Stimulated activated CD8-positive, alpha-beta memory T cell treated with anti-CD3 and anti-CD28 coated beads, Interleukin-12 subunit alpha, Interleukin-12 subunit beta, amount 100 ng/mL, for 24 hours (primary cell): ENCODE measurements around the gene PCA3.

Experiments
- DNase-seq: peaks from one replicate; pipeline ENCODE4 v3.0.0-alpha.2; 2020; ENCODE audit errors: extremely low read depth

Gene PCA3

GRCh38 chr9:76827296-76828080, 63.2 kb downstream of the PCA3 start:
- DNase-seq: no peak

DNA sequence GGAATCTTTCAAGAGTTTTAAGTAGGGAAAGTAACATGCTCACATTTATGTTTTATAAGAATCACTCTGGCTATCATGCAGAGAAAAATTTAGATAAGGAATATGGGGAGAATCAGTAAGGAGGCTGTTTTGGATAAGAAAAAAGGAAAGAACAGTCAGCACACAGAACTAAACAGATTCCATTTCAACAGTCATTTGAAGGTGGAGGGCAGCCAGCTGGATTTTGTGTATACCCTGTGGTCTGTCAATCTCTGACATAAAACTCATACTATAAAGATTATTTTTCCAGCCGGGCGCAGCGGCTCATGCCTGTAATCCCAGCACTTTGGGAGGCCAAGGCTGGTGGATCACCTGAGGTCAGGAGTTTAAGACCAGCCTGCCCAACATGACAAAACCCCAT, 64.2 kb downstream of the PCA3 start:
- no peak for DNase-seq

GRCh38 chr9:76835571-76836283, 71.5 kb downstream of the PCA3 start:
- DNase-seq: no peak
